Subcutaneous abdominal adipose tissue (tissue), 5 donors: ENCODE data around the gene TBX2.

Source experiments
- H3K27ac ChIP-seq: one replicate; pipeline ENCODE4 v1.7.0; 2013; ENCODE audit warnings: low read depth, mild to moderate bottlenecking, inconsistent platforms, low read length, moderate library complexity
- H3K27me3 ChIP-seq, 5 donors: one replicate each; pipeline ENCODE4 v1.7.0; 2013; ENCODE audit warnings: low read length in 5 of 5, inconsistent platforms in 1 of 5; ENCODE audit not compliant: control insufficient read depth in 5 of 5, insufficient read depth in 4 of 5
- H3K36me3 ChIP-seq, 5 donors: one replicate each; pipeline ENCODE4 v1.7.0; 2013; ENCODE audit warnings: low read length in 5 of 5; ENCODE audit not compliant: control insufficient read depth in 5 of 5, insufficient read depth in 5 of 5
- H3K4me1 ChIP-seq, 5 donors: one replicate each; pipeline ENCODE4 v1.7.0; 2013; ENCODE audit warnings: low read length in 5 of 5, mild to moderate bottlenecking in 3 of 5, moderate library complexity in 1 of 5; ENCODE audit not compliant: control insufficient read depth in 5 of 5, insufficient read depth in 5 of 5
- H3K4me3 ChIP-seq, 5 donors: one replicate each; pipeline ENCODE4 v1.7.0; 2013; ENCODE audit warnings: low read length in 5 of 5, low read depth in 1 of 5
- H3K9ac ChIP-seq, 5 donors: one replicate each; pipeline ENCODE4 v1.7.0; 2013; ENCODE audit warnings: low read length in 5 of 5, mild to moderate bottlenecking in 4 of 5, moderate library complexity in 3 of 5
- H3K9me3 ChIP-seq, 5 donors: one replicate each; pipeline ENCODE4 v1.7.0; 2013; ENCODE audit warnings: low read length in 5 of 5; ENCODE audit not compliant: control insufficient read depth in 5 of 5
- donor health status: healthy.
- donor health status: healthy.
- donor health status: healthy.
- donor health status: healthy.
- donor health status: healthy.

Gene TBX2

DNA sequence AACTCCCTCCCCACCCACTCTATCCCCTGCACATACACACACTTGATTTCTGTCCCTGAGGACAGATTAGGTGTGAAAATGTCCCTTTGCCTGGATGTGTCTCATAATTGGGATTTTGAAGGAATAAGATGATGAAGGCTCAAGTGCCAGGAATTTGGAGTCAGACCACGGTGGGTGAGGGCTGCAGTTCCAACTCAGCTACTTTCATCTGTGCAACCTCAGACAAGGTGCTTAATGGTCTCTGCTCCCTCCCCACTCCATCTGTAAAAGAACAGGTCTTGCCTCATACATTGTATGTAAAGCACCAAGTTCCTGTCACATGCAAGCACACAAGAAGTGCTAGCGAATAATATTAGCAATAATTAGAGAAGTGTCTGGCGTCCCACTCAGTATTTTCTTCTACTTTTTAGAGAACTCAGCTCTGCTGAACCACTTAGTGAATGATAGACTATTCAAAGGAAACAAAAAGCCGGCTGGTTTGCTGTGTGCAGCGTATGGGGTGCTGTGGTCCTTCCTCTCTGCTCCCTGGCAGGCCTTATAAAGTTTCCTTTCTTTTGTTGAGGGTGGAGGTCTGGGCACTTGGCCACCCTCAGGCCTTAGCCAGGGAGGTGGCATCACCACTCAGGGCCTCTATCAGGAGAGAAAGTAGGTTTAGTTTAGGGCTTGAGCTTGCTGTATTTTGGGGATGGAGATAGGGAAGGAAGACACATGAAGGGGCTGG, 58.9 kb downstream of the TBX2 start:
- peaks cover 0 to 28% (median 20%) of the 10 kb centered on the region in 5 donors for H3K4me1 ChIP-seq
- no peak overlapping the region for H3K27ac ChIP-seq
- no peak overlapping the region for H3K4me3 ChIP-seq
- no peaks in the 10 kb centered on the region for H3K9me3 ChIP-seq
- H3K9ac ChIP-seq: no peak overlapping the region
- H3K36me3 ChIP-seq: no peaks in the 10 kb centered on the region
- peaks cover 26 to 67% (median 59%) of the 10 kb centered on the region in 5 donors for H3K27me3 ChIP-seq
